H1 (cell line): Measurements from ENCODE around the gene HK1.

ENCODE experiments used
- EGR1 ChIP-seq: IDR thresholded peaks from 2 replicates; pipeline ENCODE4 v1.6.1; 2011; ENCODE audit warnings: low read depth, low read length, borderline replicate concordance
- POLR2AphosphoS5 ChIP-seq: IDR thresholded peaks from 2 replicates; pipeline ENCODE4 v1.6.1; 2011; ENCODE audit warnings: low read depth, low read length
- TF ChIP-seq, protein P1 (sequence below), 3 experiments: IDR thresholded peaks; 1 replicate in 2 of 3; 2 replicates in 1 of 3; pipeline versions ENCODE4 v1.5.1 to v1.6.1; 2011; ENCODE audit warnings: low read length in 3 of 3, mild to moderate bottlenecking in 3 of 3, inconsistent platforms in 2 of 3, low read depth in 1 of 3, moderate library complexity in 1 of 3; ENCODE audit not compliant: insufficient read depth in 1 of 3; ENCODE audit errors: control extremely low read depth in 1 of 3
- TF ChIP-seq, protein P2 (sequence below): IDR thresholded peaks from 2 replicates; pipeline ENCODE4 v1.6.1; 2011; ENCODE audit warnings: low read length, improper control_type of control experiment

DNA sequence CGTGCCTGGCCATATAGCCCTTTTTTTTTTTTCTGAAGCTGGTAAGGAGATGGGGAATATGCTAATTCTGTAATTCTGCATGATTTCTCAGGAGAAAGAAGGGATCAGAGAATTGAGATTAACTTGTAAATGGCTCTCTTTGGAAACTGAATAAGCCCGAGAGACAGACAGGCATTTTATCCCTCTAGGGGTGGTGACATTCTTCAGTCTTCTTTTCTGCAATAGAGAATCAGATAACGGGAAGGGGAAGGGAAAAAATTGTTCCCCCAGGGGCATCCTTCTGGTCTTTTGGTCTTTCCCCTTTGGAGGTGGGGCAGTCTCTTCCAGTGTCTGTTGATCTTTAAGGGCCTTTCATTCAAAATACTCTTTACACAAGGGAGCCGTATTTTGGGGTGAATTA, 34.2 kb downstream of the HK1 start:
- TF ChIP-seq, protein P1, sequence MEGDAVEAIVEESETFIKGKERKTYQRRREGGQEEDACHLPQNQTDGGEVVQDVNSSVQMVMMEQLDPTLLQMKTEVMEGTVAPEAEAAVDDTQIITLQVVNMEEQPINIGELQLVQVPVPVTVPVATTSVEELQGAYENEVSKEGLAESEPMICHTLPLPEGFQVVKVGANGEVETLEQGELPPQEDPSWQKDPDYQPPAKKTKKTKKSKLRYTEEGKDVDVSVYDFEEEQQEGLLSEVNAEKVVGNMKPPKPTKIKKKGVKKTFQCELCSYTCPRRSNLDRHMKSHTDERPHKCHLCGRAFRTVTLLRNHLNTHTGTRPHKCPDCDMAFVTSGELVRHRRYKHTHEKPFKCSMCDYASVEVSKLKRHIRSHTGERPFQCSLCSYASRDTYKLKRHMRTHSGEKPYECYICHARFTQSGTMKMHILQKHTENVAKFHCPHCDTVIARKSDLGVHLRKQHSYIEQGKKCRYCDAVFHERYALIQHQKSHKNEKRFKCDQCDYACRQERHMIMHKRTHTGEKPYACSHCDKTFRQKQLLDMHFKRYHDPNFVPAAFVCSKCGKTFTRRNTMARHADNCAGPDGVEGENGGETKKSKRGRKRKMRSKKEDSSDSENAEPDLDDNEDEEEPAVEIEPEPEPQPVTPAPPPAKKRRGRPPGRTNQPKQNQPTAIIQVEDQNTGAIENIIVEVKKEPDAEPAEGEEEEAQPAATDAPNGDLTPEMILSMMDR (IDR thresholded peaks at IDR 0.05; ENCODE audit: control extremely low read depth in 1 of 3, insufficient read depth in 1 of 3, low read depth in 1 of 3, low read length in 3 of 3) = no peak
- TF ChIP-seq POLR2AphosphoS5 (no peak), EGR1 (no peak)
- TF ChIP-seq, protein P2, sequence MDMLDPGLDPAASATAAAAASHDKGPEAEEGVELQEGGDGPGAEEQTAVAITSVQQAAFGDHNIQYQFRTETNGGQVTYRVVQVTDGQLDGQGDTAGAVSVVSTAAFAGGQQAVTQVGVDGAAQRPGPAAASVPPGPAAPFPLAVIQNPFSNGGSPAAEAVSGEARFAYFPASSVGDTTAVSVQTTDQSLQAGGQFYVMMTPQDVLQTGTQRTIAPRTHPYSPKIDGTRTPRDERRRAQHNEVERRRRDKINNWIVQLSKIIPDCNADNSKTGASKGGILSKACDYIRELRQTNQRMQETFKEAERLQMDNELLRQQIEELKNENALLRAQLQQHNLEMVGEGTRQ = no peak
